Stimulated activated naive CD4-positive, alpha-beta T cell (primary cell): ENCODE results near the gene PSORS1C2.
A peak's percentile ranks its signal among the peaks of the same experiment; 100 is the strongest.
"Not testable (repeated sequence)": the region's sequence is repeated elsewhere in the genome, so short reads cannot be mapped to it uniquely, and the experiment has no call there.

Source experiments
- DNase-seq, 6 experiments: peaks; one replicate each; lab custom pipeline; 2025; lab: John Stamatoyannopoulos, UW

The PSORS1C2 gene

DNA sequence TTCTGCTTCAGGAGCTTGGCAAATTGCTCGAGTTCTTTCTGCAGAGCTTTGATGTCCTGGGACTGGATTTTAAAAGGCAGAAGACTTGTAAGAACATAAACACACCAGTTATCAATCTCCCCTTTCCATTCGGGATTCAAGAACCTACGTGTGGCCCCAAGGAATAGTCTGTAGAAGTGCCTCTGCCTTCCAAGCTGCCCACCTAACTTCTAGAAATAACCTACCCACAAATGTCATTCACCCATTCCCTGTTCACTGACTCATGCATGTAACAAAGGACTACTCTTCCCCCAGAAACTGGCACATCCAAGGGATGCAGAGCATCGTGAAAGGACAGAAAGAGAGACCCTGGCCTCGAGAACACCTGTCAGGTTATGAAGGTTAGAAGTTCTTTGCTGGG lies 27.1 kb upstream of the PSORS1C2 start:
- no peak for DNase-seq

DNA sequence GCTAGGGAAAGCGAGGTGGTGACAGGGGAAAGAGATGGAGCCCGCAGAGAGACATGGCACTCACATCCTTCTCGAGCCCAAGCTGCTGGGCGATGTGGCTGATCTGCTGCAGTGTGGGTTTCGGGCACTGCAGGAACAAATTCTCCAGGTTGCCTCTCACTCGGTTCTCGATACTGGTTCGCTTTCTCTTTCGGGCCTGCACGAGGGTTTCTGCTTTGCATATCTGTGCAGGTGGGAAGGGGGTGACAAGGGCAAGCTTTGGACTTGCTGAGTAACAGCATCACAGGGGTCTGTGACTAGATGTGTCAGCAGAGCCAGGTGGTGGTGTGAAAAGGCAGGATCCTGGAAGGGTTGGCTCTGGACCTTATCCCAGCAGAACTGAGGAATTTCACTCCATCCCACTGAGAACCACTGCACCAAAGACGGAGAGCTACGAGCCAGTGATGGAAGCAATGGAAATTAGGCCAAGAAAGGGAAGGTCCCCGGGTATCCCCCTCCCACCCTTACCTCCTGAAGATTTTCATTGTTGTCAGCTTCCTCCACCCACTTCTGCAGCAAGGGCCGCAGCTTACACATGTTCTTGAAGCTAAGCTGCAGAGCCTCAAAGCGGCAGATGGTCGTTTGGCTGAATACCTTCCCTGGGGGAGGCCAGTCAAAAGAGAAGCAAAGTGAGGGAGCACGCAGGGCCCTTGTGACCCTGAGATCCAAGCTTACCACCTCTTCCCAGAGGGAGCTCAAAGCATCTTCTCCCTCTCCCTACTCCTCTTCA lies 26.4 kb upstream of the PSORS1C2 start:
- DNase-seq = not testable (repeated sequence)

DNA sequence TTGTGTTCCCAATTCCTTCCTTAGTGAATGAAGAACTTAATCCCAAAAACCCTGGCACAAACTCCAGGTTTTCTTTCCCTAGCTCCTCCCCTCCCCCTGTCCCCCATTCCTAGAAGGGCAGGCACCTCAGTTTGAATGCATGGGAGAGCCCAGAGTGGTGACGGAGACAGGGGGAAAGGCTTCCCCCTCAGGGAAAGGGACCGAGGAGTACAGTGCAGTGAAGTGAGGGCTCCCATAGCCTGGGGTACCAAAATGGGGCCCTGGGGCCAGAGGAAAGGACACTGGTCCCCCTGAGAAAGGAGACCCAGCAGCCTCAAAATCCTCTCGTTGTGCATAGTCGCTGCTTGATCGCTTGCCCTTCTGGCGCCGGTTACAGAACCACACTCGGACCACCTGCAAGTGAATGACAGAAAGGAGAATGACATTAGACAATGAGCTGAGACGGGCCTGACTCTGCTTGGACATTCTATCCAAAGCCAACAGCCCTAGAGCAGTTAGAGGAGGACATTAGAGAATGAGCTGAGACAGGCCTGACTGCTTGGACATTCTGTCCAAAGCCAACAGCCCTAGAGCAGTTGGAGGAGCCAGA lies 25.7 kb upstream of the PSORS1C2 start:
- not testable (repeated sequence) for DNase-seq

DNA sequence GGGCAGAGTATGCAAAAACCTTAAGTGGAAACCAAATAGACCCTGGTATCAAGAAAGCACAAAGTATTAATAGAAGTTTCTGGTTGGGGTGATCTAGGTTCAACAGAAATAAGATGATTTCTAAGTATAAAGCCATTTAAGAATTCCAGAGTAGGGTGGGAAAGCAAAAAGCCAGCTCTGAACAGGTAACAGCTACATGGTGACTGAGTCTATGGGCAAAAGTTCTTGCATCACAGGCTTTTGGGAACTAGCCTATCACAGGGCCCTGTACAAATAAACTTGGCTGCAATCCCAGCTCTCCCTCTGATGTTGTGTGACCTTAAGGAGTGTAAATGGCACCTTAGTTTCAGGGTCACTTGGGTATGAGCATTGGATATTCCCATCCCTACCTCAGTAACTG lies 25.1 kb upstream of the PSORS1C2 start:
- DNase-seq = no peak

DNA sequence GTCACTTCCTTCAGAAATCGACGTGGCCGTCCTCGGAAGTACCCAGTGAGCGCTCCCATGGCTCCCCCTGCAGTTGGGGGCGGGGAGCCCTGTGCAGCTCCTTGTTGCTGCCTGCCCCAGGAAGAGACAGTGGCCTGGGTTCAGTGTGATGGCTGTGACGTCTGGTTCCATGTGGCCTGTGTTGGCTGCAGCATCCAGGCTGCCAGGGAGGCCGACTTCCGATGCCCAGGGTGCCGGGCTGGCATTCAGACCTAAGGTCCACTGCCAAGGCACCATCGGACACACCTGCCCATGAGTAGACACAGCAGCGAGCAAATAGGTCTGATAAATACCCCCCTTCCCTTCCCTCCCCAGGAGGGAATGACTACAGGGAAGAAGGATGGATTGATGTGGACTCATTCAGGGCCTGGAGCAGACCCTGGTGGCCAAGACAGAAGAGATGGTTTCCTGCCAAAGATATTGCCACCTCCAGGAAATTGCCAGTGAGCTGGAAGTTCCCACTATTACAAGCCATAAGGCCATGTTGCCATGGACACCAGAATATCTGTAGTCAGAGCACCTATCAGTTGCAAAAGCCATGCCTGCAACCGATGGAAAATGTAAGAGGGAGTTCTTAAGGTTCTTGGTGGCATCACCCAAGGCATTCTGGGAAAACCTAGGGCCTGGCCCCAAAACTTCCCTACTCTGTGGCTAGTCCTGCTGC lies 23.7 kb upstream of the PSORS1C2 start:
- DNase-seq = no peak

DNA sequence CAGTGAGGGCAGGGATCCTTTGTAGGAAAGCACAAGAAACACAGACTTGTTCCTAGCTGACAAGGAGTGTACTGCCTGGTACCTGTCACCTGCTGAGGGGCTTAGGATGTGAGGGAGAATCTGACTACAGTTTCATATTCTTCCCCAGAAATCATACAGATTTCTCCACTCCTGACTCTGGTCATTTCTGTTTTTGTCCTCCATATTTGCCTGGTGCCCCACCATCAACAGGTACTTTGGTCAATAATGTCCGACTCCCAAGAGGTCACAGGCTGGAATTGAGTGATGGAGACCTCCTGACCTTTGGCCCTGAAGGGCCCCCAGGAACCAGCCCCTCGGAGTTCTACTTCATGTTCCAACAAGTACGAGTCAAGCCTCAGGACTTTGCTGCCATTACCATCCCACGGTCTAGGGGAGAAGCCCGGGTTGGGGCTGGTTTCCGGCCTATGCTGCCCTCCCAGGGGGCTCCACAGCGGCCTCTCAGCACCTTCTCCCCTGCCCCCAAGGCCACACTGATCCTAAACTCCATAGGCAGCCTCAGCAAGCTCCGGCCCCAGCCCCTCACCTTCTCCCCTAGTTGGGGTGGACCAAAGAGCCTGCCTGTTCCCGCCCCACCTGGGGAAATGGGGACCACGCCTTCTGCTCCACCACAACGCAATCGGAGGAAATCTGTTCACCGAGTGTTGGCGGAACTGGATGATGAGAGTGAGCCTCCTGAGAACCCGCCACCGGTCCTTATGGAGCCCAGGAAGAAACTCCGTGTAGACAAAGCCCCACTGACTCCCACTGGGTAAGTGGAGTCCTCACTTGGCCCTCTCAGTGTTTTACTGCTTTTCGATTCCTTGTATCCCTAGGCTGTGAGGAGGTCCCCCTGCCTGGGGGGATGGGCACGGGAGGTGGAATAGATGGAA lies 22.6 kb upstream of the PSORS1C2 start:
- DNase-seq = no peak

DNA sequence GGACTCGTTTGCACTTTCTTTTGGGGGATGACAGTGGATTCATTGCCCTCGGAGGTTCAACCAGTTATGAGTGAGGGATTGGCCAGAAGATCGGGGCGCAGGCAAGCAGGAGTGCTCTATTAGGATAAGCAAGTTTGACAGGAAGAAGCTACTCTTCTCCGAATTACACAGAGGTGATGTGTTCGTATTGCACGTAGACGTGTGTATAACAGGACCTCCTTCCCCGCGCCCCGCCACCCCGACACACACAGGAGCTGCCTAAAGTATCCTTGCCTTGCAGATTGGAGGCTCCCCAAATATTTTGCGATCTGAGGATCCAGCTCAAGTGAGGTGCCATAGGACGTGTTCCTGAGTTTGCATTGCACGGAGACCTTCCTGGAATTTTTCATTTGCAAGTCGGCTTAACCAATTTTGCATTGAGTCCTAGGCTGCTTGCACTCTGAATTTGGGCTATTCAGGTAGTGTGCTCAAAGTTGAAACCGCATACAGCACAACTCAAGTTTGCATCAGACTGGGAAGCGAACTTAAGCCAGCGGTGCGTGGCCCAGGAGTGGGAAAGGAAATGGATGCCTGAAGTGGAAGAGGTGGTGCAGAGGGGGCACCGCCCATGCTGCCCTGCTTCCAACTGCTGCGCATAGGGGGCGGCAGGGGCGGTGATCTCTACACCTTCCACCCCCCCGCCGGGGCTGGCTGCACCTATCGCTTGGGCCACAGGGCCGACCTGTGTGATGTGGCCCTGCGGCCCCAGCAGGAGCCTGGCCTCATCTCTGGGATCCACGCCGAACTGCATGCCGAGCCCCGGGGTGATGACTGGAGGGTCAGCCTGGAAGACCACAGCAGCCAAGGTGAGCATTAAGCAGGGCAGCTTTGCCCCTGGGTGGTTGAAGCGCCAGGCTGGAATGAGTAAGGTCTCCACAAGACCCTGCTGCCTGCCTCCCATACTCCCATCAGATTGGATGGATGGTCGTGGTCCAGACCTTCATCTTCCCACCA lies 20.3 kb upstream of the PSORS1C2 start:
- DNase-seq = peak in 4 of 6 experiments; percentile 14 to 56 (median 24)

DNA sequence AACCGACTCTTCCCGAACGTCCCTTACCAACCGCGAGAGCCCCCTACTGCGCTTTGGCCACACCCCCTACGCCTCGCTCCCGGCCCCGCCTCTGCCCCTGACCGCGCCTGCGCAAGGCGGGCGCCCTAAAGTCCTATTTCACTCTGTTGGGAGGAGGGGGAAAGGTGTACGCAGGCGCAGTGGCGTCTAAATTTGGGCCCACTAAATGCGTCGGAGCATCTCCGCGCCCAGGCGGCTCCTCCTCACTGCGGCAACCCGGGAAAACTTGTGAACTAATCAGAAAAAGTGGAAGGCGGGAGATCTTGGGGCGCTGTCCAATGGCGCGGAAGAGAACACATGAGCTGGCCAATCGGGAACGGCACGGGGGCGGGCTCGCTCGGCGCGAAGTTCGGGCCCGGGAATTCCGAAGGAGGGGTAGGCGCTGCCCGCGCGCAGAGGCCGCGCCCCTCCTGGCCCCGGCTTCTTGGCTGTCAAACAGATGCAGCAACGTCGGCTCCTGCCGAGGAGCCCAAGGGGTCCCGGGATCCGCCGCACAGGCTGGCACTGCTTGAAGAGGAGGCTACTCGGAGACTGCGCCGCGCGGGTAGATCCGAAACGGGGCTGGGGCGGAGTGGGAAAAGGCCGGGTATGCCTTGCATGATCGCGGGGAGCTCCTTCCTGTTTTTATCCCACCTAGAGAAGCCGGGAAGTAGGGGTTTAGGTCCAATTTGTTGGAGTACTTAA lies 19.4 kb upstream of the PSORS1C2 start, which contains the start of gene TCF19:
Gene TCF19 (plus strand): TSS at position 450 of the 723 bp plus-strand sequence. CDS start 881 bp downstream, outside the sequence.
- peak; percentile 97 to 99 (median 98) for DNase-seq

DNA sequence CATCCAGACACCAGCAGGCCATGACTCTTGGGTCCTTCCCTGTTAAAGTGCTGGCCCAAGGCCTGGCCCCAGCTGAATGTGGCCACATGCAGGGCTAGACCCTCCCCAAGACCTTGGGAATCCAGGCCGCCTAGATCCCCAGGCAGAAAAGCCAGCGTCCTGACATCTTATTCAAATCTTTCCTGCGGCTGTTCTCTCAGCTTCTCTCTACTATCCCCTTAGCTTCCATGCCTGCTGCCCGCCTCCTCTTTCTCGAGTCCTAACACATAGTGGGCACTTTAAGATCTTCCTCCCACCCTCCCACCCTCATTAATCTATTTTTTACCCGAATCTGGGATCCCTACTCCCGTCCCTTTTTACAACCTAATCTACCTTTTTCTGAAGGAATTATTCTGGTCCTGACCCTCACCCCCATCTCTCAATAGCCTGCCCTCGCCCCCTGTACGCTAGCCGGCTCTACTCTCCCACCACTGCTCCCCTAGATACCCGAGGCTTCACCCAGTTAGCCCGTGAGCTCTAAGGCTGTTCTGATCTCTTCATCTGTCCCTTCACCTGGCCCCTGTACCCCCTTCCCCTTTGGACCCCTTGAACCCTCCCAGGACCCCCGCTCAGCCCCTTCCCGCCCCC lies 18.8 kb upstream of the PSORS1C2 start, which contains the start of gene CCHCR1:
Gene CCHCR1 (minus strand): TSS at position 290 of the 627 bp plus-strand sequence. CDS start 202 bp downstream, at position 88.
- no peak for DNase-seq

DNA sequence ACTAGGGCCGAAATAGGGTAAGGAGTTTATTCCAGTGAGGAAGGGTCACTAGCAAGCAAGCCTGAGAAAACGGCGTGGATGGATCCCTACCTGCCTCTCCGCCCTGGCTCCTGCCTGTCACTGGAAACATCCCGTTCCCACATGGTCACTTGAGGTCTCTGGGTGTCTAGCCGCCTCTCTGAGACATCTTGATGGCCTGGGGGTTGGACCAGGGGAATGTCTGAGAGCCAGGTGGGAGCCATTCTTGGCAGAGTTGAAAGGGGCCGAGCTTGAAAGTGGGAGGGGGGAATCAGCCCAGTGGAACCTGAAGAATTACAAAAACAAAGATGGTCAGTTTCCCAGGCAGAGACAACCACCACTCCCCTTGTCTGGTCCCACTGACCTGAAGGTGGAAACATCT lies 17.8 kb upstream of the PSORS1C2 start:
- DNase-seq = no peak

DNA sequence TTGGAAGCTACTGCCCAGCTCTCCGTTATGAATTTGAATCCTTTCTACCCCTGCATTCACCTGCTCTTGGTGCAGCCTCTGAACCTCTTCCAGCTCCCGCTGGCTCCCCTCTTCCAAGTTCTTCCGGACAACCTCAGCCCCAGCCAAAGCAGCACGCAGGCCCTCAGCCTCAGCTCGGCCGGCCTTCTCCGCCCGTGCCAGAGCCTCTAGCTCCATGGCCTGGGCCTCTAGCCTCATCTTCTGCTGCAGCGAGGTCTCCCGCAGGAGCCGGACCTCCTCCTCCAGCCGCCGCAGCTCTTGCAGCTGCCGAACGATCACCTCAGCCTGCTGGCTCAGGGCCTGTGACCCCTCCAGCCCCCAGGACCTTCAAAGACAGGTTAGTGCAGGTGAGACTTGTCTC lies 15.6 kb upstream of the PSORS1C2 start:
- DNase-seq = no peak

DNA sequence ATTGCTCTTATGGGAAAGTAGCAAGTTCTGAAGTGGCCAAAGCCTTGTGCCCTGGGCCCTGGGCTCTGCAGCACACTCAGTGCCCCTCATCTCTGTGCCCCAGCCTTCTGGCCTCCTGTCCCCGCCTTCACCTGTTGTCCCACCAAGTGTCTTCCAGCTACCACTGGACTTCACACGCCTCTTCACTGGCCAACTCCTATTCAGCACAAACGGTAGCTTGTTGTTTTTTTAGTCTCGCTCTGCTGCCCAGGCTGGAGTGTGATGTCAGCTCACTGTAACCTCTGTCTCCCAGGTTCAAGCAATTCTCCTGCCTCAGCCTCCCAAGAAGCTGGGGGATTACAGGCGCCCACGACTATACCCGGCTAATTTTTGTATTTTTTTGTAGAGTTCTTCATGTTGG lies 13.9 kb upstream of the PSORS1C2 start:
- no peak for DNase-seq

DNA sequence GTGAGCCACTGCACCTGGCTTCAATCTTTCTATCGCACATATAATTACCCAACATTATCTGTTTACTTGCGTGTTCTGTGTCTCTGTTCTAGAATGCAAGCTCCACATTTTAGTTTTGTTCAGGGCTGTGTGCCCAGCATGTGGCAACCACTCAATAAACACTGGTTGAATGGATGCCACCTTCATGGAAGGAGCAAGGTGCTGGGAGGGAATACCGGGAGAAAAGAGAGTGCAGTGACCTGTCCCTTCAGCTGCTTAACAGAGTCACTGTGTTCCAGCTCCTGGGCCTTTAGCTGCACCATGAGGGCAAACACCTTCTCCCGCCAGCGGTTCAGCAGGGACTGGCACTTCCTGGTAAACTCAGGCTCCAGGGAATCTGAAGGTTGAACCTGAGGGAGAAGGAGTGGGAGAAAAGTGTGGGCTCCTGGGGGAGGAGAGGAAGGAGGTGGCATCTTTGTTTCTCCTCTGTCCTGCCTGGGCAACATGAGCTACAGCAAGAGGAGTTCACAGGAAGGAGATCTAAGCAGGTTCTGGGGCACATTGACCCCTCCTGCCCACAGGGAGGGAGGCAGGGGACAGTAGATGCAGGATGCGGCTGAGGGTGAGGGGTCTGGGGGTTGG lies 11.1 kb upstream of the PSORS1C2 start:
- DNase-seq = no peak

DNA sequence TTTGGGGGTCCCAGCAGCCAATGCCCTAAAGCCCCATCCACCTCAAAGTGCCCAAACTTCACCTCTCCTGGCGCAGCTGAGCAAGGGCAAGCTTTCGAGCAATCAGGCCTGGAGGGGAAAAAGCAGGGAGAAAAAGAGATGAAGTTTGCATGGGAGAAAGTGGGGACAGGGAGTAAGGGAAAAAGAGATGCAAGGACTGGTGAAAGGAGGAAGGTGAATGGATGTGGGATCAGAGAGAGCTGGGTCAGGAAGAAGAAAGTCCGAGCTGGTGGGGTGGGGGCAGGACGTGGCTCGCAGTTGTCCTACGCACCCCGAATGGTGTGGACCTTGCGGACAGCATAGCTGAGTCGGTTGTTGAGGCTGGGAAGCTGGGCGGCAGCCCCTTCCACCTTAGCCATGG lies 6.5 kb upstream of the PSORS1C2 start:
- DNase-seq = no peak

DNA sequence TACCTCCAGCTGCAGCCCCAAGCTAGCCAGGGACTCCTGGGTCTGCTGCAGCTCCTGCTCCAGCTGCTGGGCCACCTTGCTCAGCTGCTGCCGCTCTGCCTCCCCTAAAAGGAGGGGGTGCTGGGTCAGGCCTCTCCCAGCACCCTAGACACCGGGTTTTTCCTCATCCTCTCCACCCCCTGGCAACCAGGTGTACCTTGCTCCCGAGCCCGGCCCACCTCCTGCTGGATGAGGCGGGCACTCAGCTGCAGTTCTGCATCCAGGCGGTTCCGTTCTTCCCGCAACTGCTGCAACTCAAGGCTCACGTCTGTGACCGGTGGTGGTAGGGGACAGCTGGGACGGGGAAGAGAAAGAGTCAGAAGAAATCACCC lies 6.1 kb upstream of the PSORS1C2 start:
- no peak for DNase-seq

DNA sequence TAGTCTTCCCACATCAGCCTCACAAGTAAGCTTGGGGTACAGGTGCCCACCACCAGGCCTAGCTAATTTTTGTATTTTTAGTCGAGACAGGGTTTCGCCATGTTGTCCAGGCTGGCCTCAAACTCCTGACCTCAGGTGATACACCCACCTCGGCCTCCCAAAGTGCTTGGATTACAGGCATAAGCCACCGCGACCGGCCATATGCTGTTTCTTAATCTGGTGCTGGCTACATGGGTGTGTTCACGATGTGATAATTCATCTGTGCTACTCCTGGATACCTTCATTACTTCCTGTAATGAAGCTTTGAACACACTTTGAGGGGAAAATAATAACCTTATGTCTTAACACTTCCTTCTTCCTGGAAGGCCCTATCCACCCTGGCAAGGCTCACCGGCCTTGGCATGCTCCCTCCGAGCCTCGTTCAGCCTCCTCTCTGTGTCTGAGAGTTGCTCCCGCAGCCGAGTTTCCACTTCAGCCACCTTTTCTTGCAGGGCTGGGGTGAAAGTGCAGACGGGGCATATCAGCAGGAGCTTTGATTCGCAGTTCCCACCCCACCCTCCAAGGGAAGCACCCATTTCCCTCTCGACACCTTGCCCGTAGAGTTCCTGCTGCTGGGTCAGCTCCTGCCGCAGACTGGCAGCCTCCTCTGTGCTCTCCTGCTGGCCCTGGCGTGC lies 5.6 kb upstream of the PSORS1C2 start:
- no peak for DNase-seq

DNA sequence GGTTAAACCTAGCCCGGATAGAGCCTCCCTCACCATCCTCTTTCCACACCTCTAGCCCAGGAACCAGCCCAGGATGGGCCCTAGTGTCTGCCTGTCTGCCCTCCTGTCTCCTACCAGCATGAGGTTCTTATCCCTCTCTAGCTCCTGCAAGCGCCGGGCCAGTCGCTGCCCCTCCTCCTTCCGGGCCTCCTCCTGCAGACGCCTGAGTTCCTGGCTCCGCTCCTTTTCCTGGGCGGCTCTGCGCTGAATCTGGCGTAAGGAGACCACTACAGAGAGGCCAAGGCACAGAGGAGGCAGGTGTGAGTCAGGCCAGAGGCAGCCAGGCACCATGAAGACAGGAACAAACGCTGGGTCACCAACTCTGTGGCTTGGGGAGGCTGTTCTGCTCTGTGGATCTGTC lies 4.3 kb upstream of the PSORS1C2 start:
- no peak for DNase-seq

DNA sequence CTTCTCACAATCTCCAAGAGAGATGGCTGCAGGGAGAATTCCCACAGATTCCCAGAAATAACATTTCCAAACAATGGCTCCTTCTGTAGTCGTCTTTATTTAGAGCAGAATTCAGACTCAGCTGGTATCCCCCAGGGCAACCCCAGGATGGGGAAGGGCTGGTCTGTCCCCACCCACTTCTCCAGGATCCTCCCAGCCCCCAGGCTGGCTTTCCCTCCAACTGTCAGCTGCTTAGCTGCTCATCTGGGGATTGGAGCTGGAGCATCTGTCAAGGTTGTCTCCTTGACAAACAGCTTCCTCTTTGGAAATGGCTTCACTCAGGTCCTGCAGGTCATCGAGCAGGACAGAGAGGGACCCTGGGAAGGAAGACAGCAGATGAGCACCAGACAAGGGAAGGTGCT lies 3.5 kb upstream of the PSORS1C2 start:
- no peak for DNase-seq
